ENCODE data around the gene IL31RA.

The IL31RA gene

GRCh38 chr5:55921617-55922016 lies 70.5 kb downstream of the IL31RA start:
- no peak for TF ChIP-seq CTCF (IDR thresholded peaks at IDR 0.05)

- no peak for TF ChIP-seq CTCF (IDR thresholded peaks at IDR 0.05)
Observed at GRCh38 chr5:55923177-55923771, 72.1 kb downstream of the IL31RA start.

- no peak for TF ChIP-seq CTCF (IDR thresholded peaks at IDR 0.05)
Observed at GRCh38 chr5:55923865-55924500, 72.8 kb downstream of the IL31RA start.

GRCh38 chr5:55924744-55925143 lies 73.6 kb downstream of the IL31RA start:
- TF ChIP-seq CTCF (IDR thresholded peaks at IDR 0.05) = no peak

- no peak for TF ChIP-seq CTCF (IDR thresholded peaks at IDR 0.05)
Observed at GRCh38 chr5:55925181-55925580, 74.0 kb downstream of the IL31RA start.

- TF ChIP-seq CTCF (IDR thresholded peaks at IDR 0.05) = no peak
Observed at GRCh38 chr5:55925712-55926111, 74.6 kb downstream of the IL31RA start.

GRCh38 chr5:55926476-55926875 lies 75.3 kb downstream of the IL31RA start:
- no peak for TF ChIP-seq CTCF (IDR thresholded peaks at IDR 0.05)

All from LNCAP (cell line).